ENCODE results near the gene MED1. TPM values are rescaled to one million over a fixed set of nuclear protein-coding genes. Genes with fewer than 3 reads are reported as not detected.

The MED1 gene
- total RNA-seq, 1 experiment from 2014 or later: 41.5 TPM

DNA sequence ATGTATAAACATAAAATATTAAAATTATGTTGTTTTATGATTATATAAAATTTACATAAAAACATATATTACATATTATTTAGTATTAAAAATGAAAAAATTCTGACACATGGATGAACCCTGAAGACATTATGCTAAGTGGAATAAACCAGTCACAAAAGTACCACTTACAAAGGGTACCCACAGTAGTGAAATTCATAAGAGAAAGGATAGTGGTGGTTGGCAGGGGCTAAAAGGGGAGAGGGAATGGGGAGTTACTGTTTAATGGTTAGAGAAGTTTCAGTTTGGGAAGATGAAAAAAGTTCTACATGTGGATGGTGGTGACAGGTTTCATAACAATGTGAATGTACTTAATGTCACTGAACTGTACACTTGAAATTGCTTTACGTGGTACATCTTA, 91.1 kb downstream of the MED1 start:
- H3K36me3 ChIP-seq (ENCODE audit: insufficient read depth, low read length, poor library complexity, severe bottlenecking): no peaks in the 10 kb centered on the region
- ChIA-PET POLR2A (ENCODE audit: low non-redundant PET) (no interaction called here), CTCF (no interaction called here)
- DNase-seq (ENCODE audit: low spot score): no peak
- H3K27ac ChIP-seq (ENCODE audit: low read depth, low read length, poor library complexity, severe bottlenecking): no peak overlapping the region
- TF ChIP-seq CTCF (conservative IDR thresholded peaks at IDR 0.05; ENCODE audit: low read depth, low read length): no peak
- no peak for TF ChIP-seq EZH2 (IDR thresholded peaks at IDR 0.05; ENCODE audit: borderline replicate concordance, low read depth, low read length, poor library complexity, severe bottlenecking)
- intact Hi-C loops (cut with micrococcal nuclease; ENCODE audit: unreplicated experiment): loop anchor here (10.0 kb wide), 1 partner anchor 95 kb away; no protein-coding TSS in a partner anchor
- BruUV-seq (replicated peaks): no TSS peak
- H3K27me3 ChIP-seq (replicated peaks; ENCODE audit: insufficient read depth, low read depth, low read length, poor library complexity): no peaks in the 10 kb centered on the region
- no peaks in the 10 kb centered on the region for H3K9me3 ChIP-seq (ENCODE audit: low read depth, low read length, poor library complexity, severe bottlenecking)
- no peak overlapping the region for H3K4me3 ChIP-seq (ENCODE audit: low read depth, low read length, poor library complexity, severe bottlenecking)
- no peaks in the 10 kb centered on the region for H3K4me1 ChIP-seq (ENCODE audit: insufficient read depth, low read length, poor library complexity, severe bottlenecking)

GRCh38 chr17:39357986-39358385, 93.1 kb downstream of the MED1 start:
- H3K4me3 ChIP-seq (ENCODE audit: low read depth, low read length, poor library complexity, severe bottlenecking): no peak overlapping the region
- TF ChIP-seq EZH2 (IDR thresholded peaks at IDR 0.05; ENCODE audit: borderline replicate concordance, low read depth, low read length, poor library complexity, severe bottlenecking): no peak
- no peak for TF ChIP-seq CTCF (conservative IDR thresholded peaks at IDR 0.05; ENCODE audit: low read depth, low read length)
- no peaks in the 10 kb centered on the region for H3K9me3 ChIP-seq (ENCODE audit: low read depth, low read length, poor library complexity, severe bottlenecking)
- no TSS peak for BruUV-seq (replicated peaks)
- intact Hi-C loops (cut with micrococcal nuclease; ENCODE audit: unreplicated experiment): loop anchor here (10.0 kb wide), 1 partner anchor 93 kb away; no protein-coding TSS in a partner anchor
- ChIA-PET CTCF (no interaction called here), POLR2A (ENCODE audit: low non-redundant PET) (no interaction called here)
- H3K4me1 ChIP-seq (ENCODE audit: insufficient read depth, low read length, poor library complexity, severe bottlenecking): no peaks in the 10 kb centered on the region
- no peak for DNase-seq (ENCODE audit: low spot score)
- no peak overlapping the region for H3K27ac ChIP-seq (ENCODE audit: low read depth, low read length, poor library complexity, severe bottlenecking)
- no peaks in the 10 kb centered on the region for H3K27me3 ChIP-seq (replicated peaks; ENCODE audit: insufficient read depth, low read depth, low read length, poor library complexity)
- H3K36me3 ChIP-seq (ENCODE audit: insufficient read depth, low read length, poor library complexity, severe bottlenecking): no peaks in the 10 kb centered on the region

GRCh38 chr17:39357488-39357887, 93.6 kb downstream of the MED1 start:
- Histone ChIP-seq H3K4me3 (ENCODE audit: low read depth, low read length, poor library complexity, severe bottlenecking) (no peak overlapping the region), H3K27me3 (replicated peaks; ENCODE audit: insufficient read depth, low read depth, low read length, poor library complexity) (no peaks in the 10 kb centered on the region), H3K36me3 (ENCODE audit: insufficient read depth, low read length, poor library complexity, severe bottlenecking) (no peaks in the 10 kb centered on the region), H3K9me3 (ENCODE audit: low read depth, low read length, poor library complexity, severe bottlenecking) (no peaks in the 10 kb centered on the region), H3K27ac (ENCODE audit: low read depth, low read length, poor library complexity, severe bottlenecking) (no peak overlapping the region), H3K4me1 (ENCODE audit: insufficient read depth, low read length, poor library complexity, severe bottlenecking) (no peaks in the 10 kb centered on the region)
- no peak for DNase-seq (ENCODE audit: low spot score)
- BruUV-seq (replicated peaks): no TSS peak
- ChIA-PET POLR2A (ENCODE audit: low non-redundant PET) (no interaction called here), CTCF (no interaction called here)
- TF ChIP-seq EZH2 (IDR thresholded peaks at IDR 0.05; ENCODE audit: borderline replicate concordance, low read depth, low read length, poor library complexity, severe bottlenecking): no peak
- no peak for TF ChIP-seq CTCF (conservative IDR thresholded peaks at IDR 0.05; ENCODE audit: low read depth, low read length)
- intact Hi-C loops (cut with micrococcal nuclease; ENCODE audit: unreplicated experiment): loop anchor here (10.0 kb wide), 1 partner anchor 93 kb away; no protein-coding TSS in a partner anchor

Other genes with a start within 250 kb of the MED1 start
- 1.3 and 2.8 TPM in 2 replicates for gene STAC2, start 225.3 kb downstream of the MED1 start, total RNA-seq (2021)
- gene FBXL20, start 49.6 kb downstream of the MED1 start, total RNA-seq (2021): 6.8 and 9.5 TPM in 2 replicates
- 43.5 TPM in 2 replicates for gene CDK12, start 10.2 kb upstream of the MED1 start, total RNA-seq (2021)
- gene NEUROD2, start 156.7 kb upstream of the MED1 start, total RNA-seq (2021): not detected in 2 replicates
- 8.2 and 11.7 TPM in 2 replicates for gene PPP1R1B, start 175.7 kb upstream of the MED1 start, total RNA-seq (2021)
- gene STARD3, start 185.9 kb upstream of the MED1 start, total RNA-seq (2021): 21.3 and 31.4 TPM in 2 replicates
- 0.54 and 0.79 TPM in 2 replicates for gene TCAP, start 214.1 kb upstream of the MED1 start, total RNA-seq (2021)
- not detected in 2 replicates for gene PNMT, start 217.2 kb upstream of the MED1 start, total RNA-seq (2021)
- 3.6 and 7.6 TPM in 2 replicates for gene PGAP3, start 236.8 kb upstream of the MED1 start, total RNA-seq (2021)
- 11.1 and 17.8 TPM in 2 replicates for gene ERBB2, start 248.8 kb upstream of the MED1 start, total RNA-seq (2021)